HFFc6 (cell line): ENCODE results near the gene TPPP2. TPM values are rescaled to one million over a fixed set of nuclear protein-coding genes. Genes with fewer than 3 reads are reported as not detected.

Experiments
- DNase-seq: peaks from one replicate; pipeline ENCODE4 v3.0.0-alpha.2; 2018
- H3K27ac Mint-ChIP-seq: 2 replicates; pipeline ENCODE4 v1.8.0; 2020; ENCODE audit warnings: mild to moderate bottlenecking, mixed read lengths
- H3K27me3 Mint-ChIP-seq: 2 replicates; pipeline ENCODE4 v1.8.0; 2021; ENCODE audit warnings: mild to moderate bottlenecking, moderate library complexity, mixed read lengths; ENCODE audit not compliant: insufficient read depth
- H3K36me3 Mint-ChIP-seq: 2 replicates; pipeline ENCODE4 v1.8.0; 2021; ENCODE audit warnings: low read depth, mixed read lengths
- H3K4me1 Mint-ChIP-seq: 2 replicates; pipeline ENCODE4 v1.8.0; 2020; ENCODE audit warnings: low read depth, mixed read lengths
- H3K4me3 Mint-ChIP-seq: 2 replicates; pipeline ENCODE4 v1.8.0; 2020; ENCODE audit warnings: mild to moderate bottlenecking, moderate library complexity, mixed read lengths
- H3K9me3 Mint-ChIP-seq: 2 replicates; pipeline ENCODE4 v1.8.0; 2020; ENCODE audit warnings: mild to moderate bottlenecking, mixed read lengths
- total RNA-seq, 6 experiments: library from RNA; stranded (reverse); fragmentation: NEBNext Ultra II Directional; extraction: Animal tissue kit (Norgen Biotek cat#: 25700); gene quantifications; 2 replicates in 1 of 6; 3 replicates in 5 of 6; pipeline ENCODE4 v1.2.3, GENCODE V29; 2021
- TF ChIP-seq, protein P1 (sequence below): fragments of 200-600 bp; sonication (generic); IDR thresholded peaks from 2 replicates; pipeline ENCODE4 v1.5.0; 2021; ENCODE audit warnings: antibody characterized with exemption, mild to moderate bottlenecking

TPPP2 gene
- total RNA-seq, 6 experiments from 2014 or later = not detected

DNA sequence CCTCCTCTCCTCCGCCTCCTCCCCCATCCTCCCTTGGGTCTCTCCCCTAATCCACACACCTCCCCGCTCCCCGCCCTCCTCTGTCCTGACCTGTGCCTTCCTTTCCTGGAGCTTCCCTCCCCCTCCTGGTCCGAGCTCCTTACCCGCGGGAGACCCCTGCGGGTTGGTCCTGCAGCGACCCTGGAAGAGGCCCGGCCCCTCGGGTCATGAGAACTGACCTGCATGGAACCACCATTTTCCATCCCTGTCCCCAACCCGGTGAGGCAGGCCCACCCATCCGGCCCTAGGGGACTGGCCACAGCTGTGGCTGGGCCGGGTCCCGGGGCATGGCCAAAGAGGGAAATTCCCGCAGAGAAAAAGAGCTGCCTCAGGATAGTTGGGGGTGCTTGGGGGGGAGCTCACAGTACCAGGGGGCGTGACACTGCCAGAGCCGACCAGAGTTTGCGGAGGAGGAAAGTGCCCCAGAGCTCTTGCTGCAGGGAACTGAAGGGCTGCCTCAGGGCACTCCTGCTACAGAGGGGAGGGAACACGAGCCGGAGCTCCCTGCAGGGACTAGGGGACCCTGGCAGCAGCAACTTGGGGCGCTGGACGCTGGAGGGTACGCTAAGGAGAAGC, 40.7 kb downstream of the TPPP2 start:
- TF ChIP-seq, protein P1, sequence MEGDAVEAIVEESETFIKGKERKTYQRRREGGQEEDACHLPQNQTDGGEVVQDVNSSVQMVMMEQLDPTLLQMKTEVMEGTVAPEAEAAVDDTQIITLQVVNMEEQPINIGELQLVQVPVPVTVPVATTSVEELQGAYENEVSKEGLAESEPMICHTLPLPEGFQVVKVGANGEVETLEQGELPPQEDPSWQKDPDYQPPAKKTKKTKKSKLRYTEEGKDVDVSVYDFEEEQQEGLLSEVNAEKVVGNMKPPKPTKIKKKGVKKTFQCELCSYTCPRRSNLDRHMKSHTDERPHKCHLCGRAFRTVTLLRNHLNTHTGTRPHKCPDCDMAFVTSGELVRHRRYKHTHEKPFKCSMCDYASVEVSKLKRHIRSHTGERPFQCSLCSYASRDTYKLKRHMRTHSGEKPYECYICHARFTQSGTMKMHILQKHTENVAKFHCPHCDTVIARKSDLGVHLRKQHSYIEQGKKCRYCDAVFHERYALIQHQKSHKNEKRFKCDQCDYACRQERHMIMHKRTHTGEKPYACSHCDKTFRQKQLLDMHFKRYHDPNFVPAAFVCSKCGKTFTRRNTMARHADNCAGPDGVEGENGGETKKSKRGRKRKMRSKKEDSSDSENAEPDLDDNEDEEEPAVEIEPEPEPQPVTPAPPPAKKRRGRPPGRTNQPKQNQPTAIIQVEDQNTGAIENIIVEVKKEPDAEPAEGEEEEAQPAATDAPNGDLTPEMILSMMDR = no peak
- H3K4me1 Mint-ChIP-seq = peaks cover 38% of the 10 kb centered on the region
- H3K27me3 Mint-ChIP-seq = peaks cover 6% of the 10 kb centered on the region
- peak overlapping the region; percentile 95 for H3K4me3 Mint-ChIP-seq
- H3K36me3 Mint-ChIP-seq = peaks cover 9% of the 10 kb centered on the region
- peak overlapping the region; percentile 97 for H3K27ac Mint-ChIP-seq
- DNase-seq = peak; percentile 50
- H3K9me3 Mint-ChIP-seq = no peaks in the 10 kb centered on the region

DNA sequence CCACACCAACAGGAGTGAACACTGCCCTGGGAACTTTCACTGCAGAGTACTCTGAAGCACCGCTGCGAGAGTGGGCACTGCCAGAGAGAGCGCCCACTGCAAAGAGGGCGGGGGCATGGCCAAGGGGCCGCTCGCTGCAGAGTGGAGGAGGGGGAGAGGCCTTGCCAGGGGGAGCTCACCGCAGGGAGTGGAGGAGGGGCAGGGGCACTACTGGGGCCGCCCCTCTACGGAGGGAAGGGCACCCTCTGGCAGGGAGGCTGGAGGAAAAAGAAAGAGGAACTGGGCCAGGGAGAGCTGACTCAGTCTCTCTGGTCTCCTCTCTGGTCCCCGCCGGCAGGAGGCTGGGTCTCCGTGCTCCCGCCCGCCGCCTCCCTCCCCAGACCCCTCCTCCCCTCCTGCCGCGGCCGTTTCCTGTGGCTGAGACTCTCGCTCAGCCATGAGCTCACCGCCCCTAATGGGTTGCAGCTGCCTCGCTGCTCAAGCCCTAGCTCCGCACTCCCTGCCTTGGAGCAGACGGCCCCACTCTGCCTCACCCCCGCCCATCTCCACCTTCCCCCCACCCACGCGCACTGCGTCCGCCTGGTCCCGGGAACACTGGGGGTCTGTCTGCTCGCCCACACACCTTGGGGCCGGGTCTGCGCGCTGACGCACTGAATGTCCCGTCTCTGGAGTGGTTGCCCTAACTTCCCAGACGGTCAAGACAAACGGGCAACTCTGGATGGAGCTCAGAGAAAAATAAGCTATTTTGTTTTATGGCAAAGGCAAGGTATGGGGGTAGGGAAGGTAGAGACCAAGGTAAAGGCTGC, 41.4 kb downstream of the TPPP2 start:
- peak overlapping the region; percentile 95 for H3K4me3 Mint-ChIP-seq
- peaks cover 38% of the 10 kb centered on the region for H3K4me1 Mint-ChIP-seq
- H3K27me3 Mint-ChIP-seq = peaks cover 6% of the 10 kb centered on the region
- H3K9me3 Mint-ChIP-seq = no peaks in the 10 kb centered on the region
- H3K36me3 Mint-ChIP-seq = peaks cover 14% of the 10 kb centered on the region
- TF ChIP-seq, protein P1 = no peak; the same call in 1 of the 2 replicates
- DNase-seq = peak; percentile 91
- peak overlapping the region; percentile 97 for H3K27ac Mint-ChIP-seq

DNA sequence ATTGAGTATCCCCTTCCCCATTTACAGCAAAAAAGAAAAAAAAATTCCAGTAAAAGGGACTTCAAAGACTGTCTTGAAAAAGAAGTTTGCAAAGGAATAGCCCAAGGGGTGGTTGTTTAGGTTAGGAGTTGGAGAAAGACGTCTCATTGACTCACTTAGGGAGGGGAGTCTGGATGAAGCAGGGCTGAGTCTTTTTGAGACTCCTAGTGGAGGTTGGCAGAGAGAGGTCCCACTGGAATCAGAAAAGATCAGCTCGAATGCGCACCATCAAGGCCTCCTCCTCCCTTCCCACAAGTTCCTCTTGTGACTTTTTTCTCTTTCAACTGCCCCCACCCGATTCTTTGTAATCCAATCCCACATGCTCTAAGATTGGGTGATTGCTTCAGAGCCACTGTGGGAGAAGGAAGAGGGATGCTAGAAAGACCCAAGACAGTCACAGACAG, 42.0 kb downstream of the TPPP2 start:
- H3K9me3 Mint-ChIP-seq = no peaks in the 10 kb centered on the region
- peak overlapping the region; percentile 95 for H3K4me3 Mint-ChIP-seq
- peaks cover 6% of the 10 kb centered on the region for H3K27me3 Mint-ChIP-seq
- peak overlapping the region; percentile 97 for H3K27ac Mint-ChIP-seq
- DNase-seq = peak; percentile 75
- peaks cover 38% of the 10 kb centered on the region for H3K4me1 Mint-ChIP-seq
- TF ChIP-seq, protein P1 = peak; percentile 24; the same call in 1 of the 2 replicates
- H3K36me3 Mint-ChIP-seq = peaks cover 14% of the 10 kb centered on the region

DNA sequence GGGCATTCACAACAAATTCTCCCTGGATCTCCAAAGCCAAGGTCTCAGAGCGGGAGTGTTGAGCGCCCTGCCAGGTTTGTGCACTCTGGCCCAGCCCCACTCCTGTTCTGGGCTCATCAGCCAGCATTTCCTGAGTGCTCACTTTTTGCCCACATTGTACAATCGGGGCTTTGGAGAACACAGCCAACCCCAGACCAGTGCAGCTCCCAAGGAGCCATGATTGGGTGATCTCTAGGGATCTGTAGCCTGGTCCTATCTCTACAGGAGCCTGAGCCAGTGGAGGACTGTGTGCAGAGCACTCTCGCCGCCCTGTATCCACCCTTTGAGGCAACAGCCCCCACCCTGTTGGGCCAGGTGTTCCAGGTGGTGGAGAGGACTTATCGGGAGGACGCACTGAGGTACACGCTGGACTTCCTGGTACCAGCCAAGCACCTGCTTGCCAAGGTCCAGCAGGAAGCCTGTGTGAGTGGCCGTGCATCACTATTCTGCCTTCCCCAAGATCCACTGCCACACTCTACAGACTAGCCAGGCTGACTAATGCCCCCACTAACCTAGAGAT, 42.8 kb downstream of the TPPP2 start:
- TF ChIP-seq, protein P1 = no peak
- H3K36me3 Mint-ChIP-seq = peaks cover 14% of the 10 kb centered on the region
- H3K9me3 Mint-ChIP-seq = no peaks in the 10 kb centered on the region
- no peak for DNase-seq
- peaks cover 6% of the 10 kb centered on the region for H3K27me3 Mint-ChIP-seq
- H3K4me1 Mint-ChIP-seq = peaks cover 38% of the 10 kb centered on the region
- H3K27ac Mint-ChIP-seq = peak overlapping the region; percentile 97
- peak overlapping the region; percentile 95 for H3K4me3 Mint-ChIP-seq

DNA sequence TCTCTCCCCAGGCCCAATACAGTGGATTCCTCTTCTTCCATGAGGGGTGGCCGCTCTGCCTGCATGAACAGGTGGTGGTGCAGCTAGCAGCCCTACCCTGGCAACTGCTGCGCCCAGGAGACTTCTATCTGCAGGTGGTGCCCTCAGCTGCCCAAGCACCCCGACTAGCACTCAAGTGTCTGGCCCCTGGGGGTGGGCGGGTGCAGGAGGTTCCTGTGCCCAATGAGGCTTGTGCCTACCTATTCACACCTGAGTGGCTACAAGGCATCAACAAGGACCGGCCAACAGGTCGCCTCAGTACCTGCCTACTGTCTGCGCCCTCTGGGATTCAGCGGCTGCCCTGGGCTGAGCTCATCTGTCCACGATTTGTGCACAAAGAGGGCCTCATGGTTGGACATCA, 43.9 kb downstream of the TPPP2 start:
- no peak for DNase-seq
- TF ChIP-seq, protein P1 = no peak
- Mint-ChIP-seq H3K4me3 (no peak overlapping the region), H3K27ac (peak overlapping the region; percentile 97; the same call in 1 of the 2 replicates), H3K36me3 (peaks cover 14% of the 10 kb centered on the region), H3K9me3 (no peaks in the 10 kb centered on the region), H3K4me1 (peaks cover 31% of the 10 kb centered on the region), H3K27me3 (peaks cover 6% of the 10 kb centered on the region)
